ENCODE measurements around the gene IGFBP7. TPM values are rescaled to one million over a fixed set of nuclear protein-coding genes. Genes with fewer than 3 reads are reported as not detected.

IGFBP7 gene
- total RNA-seq, 1 donor from 2014 or later, result 3,484 TPM

DNA sequence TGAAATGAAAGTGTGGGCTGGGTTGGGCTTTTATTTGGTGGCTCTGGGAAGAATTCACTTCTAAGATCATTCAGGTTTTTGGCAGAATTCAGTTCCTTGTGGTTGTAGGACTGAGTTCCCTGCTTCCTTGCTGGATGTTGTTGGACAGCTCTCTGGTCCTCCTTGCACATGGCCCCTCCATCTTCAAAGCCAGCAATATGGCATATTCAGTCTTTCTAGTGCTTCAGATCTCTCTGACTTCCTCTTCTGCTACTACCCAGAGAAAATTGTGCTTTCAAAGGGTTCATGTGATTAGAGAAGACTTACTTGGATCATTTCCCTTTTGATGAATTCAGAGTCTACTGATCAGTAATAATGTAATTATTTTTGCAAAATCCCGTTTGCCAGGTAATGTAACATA is 12.8 kb upstream of the IGFBP7 start:
- DNase-seq (ENCODE audit: extremely low spot score, unreplicated experiment), result no peak
- no peak overlapping the region for H3K27ac Mint-ChIP-seq (ENCODE audit: unreplicated experiment)
- peaks cover 9% of the 10 kb centered on the region for H3K36me3 Mint-ChIP-seq (ENCODE audit: unreplicated experiment)
- no peaks in the 10 kb centered on the region for H3K27me3 Mint-ChIP-seq (ENCODE audit: unreplicated experiment)
- TF ChIP-seq, protein P1, sequence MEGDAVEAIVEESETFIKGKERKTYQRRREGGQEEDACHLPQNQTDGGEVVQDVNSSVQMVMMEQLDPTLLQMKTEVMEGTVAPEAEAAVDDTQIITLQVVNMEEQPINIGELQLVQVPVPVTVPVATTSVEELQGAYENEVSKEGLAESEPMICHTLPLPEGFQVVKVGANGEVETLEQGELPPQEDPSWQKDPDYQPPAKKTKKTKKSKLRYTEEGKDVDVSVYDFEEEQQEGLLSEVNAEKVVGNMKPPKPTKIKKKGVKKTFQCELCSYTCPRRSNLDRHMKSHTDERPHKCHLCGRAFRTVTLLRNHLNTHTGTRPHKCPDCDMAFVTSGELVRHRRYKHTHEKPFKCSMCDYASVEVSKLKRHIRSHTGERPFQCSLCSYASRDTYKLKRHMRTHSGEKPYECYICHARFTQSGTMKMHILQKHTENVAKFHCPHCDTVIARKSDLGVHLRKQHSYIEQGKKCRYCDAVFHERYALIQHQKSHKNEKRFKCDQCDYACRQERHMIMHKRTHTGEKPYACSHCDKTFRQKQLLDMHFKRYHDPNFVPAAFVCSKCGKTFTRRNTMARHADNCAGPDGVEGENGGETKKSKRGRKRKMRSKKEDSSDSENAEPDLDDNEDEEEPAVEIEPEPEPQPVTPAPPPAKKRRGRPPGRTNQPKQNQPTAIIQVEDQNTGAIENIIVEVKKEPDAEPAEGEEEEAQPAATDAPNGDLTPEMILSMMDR (IDR thresholded peaks at IDR 0.05), result no peak
- no peak overlapping the region for H3K4me3 Mint-ChIP-seq (ENCODE audit: unreplicated experiment)
- peaks cover 13% of the 10 kb centered on the region for H3K9me3 Mint-ChIP-seq (ENCODE audit: unreplicated experiment)
- peaks cover 31% of the 10 kb centered on the region for H3K4me1 Mint-ChIP-seq (ENCODE audit: unreplicated experiment)

DNA sequence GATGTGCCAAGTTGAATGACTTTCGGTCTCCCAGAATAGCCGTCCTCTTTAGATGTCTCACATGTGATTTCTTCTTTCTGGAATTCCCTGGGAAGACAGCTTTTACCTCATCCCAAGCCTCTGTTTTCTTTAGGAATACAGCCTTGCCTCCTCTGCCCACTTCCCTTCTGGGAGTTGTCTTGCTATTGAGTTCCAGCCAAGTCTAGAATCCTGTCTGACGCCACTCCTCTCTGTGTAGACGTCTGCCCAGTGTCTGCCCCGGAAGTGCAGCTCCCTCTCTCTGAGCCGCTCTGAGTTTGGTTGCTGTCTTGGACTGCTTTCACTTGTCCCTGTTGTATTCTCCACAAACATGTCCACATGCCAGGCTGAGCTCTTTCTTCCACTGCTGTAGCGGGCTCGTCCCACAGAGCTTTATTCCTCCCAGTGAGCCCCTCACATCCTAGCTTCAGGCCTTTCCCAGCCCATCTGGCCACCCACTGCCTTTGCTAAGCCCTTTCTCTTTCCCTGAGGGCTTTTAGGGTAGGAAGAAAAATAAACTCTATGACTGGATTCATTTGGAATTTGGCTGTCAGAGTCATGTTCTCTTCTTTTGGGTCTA is 9.0 kb upstream of the IGFBP7 start:
- peaks cover 59% of the 10 kb centered on the region for H3K4me1 Mint-ChIP-seq (ENCODE audit: unreplicated experiment)
- H3K4me3 Mint-ChIP-seq (ENCODE audit: unreplicated experiment), result peak overlapping the region; percentile 67
- peaks cover 6% of the 10 kb centered on the region for H3K9me3 Mint-ChIP-seq (ENCODE audit: unreplicated experiment)
- TF ChIP-seq, protein P1 (IDR thresholded peaks at IDR 0.05), result no peak
- peaks cover 5% of the 10 kb centered on the region for H3K36me3 Mint-ChIP-seq (ENCODE audit: unreplicated experiment)
- DNase-seq (ENCODE audit: extremely low spot score, unreplicated experiment), result peak; percentile 93
- H3K27me3 Mint-ChIP-seq (ENCODE audit: unreplicated experiment), result no peaks in the 10 kb centered on the region
- peak overlapping the region; percentile 96 for H3K27ac Mint-ChIP-seq (ENCODE audit: unreplicated experiment)

DNA sequence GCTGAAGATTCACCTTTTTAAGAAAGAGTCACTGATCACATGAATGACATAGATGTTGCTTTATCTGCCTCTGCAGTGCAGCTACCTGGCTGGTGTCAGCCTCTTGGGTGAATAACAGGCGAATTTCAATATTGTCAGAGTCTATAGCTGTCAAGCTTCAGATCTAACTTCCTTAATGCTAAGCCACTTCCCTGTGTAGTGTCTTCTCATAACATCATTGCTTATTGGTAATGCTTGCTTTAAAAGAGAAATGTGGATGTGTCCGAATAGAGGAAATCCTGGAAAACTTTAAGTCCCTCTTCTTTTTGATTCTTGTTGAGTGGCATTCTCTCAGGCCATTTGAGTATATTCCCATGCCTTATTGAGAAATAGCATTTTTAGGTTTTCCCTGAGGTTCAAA is 7.3 kb upstream of the IGFBP7 start:
- H3K4me3 Mint-ChIP-seq (ENCODE audit: unreplicated experiment), result peak overlapping the region; percentile 53
- H3K9me3 Mint-ChIP-seq (ENCODE audit: unreplicated experiment), result peaks cover 6% of the 10 kb centered on the region
- peak overlapping the region; percentile 96 for H3K27ac Mint-ChIP-seq (ENCODE audit: unreplicated experiment)
- no peaks in the 10 kb centered on the region for H3K27me3 Mint-ChIP-seq (ENCODE audit: unreplicated experiment)
- H3K4me1 Mint-ChIP-seq (ENCODE audit: unreplicated experiment), result peaks cover 72% of the 10 kb centered on the region
- no peaks in the 10 kb centered on the region for H3K36me3 Mint-ChIP-seq (ENCODE audit: unreplicated experiment)
- DNase-seq (ENCODE audit: extremely low spot score, unreplicated experiment), result no peak
- TF ChIP-seq, protein P1 (IDR thresholded peaks at IDR 0.05), result no peak

DNA sequence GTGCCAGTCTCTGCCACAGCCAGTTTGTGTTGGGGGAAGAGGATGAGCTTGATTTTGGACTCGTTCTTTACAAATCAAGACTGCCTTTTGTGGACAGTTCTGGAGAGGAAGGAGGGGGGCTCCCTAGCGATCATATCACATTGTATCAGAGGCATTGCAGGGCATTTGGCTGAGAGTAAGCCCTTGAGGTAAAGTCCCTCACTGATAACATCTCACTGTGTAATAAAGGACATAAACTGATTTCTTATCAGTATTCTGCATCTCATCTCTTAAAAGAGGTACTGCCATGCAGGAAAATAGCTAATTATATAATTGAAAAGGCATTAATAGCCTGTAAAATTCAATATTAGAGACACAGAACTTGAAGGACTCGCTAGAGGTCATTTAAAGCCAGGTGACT is 6.1 kb upstream of the IGFBP7 start:
- Mint-ChIP-seq H3K27me3 (ENCODE audit: unreplicated experiment) (no peaks in the 10 kb centered on the region), H3K9me3 (ENCODE audit: unreplicated experiment) (no peaks in the 10 kb centered on the region), H3K27ac (ENCODE audit: unreplicated experiment) (peak overlapping the region; percentile 37), H3K36me3 (ENCODE audit: unreplicated experiment) (no peaks in the 10 kb centered on the region), H3K4me3 (ENCODE audit: unreplicated experiment) (no peak overlapping the region), H3K4me1 (ENCODE audit: unreplicated experiment) (peaks cover 85% of the 10 kb centered on the region)
- DNase-seq (ENCODE audit: extremely low spot score, unreplicated experiment), result no peak
- TF ChIP-seq, protein P1 (IDR thresholded peaks at IDR 0.05), result no peak

DNA sequence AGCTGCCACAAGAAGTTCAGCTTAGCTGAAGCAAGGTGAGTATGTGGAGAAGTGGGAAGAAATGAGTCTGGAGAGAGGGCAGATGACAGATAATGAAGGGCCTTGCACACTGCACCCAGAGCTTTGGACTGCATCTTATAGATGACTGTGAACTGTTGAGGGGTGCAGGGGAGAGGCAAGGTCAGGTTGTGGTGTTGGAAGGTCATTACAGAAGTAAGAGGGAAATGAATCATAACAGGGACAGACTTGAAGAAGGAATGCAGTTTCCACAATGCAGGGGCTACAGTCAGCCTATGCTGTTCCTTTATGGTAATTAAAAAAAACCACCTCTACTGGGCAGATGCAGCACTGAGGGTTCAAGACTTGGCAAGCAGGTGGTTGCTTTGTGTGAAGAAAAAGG is 4.8 kb upstream of the IGFBP7 start:
- Mint-ChIP-seq H3K4me1 (ENCODE audit: unreplicated experiment) (peaks cover 79% of the 10 kb centered on the region), H3K27me3 (ENCODE audit: unreplicated experiment) (no peaks in the 10 kb centered on the region), H3K4me3 (ENCODE audit: unreplicated experiment) (no peak overlapping the region), H3K27ac (ENCODE audit: unreplicated experiment) (peak overlapping the region; percentile 0), H3K9me3 (ENCODE audit: unreplicated experiment) (no peaks in the 10 kb centered on the region), H3K36me3 (ENCODE audit: unreplicated experiment) (no peaks in the 10 kb centered on the region)
- TF ChIP-seq, protein P1 (IDR thresholded peaks at IDR 0.05), result no peak
- DNase-seq (ENCODE audit: extremely low spot score, unreplicated experiment), result no peak

Data from osteocyte (in vitro differentiated cells).